CD14-positive monocyte (primary cell): Measurements from ENCODE around the gene PLPP7. TPM values are rescaled to one million over a fixed set of nuclear protein-coding genes. Genes with fewer than 3 reads are reported as not detected.

Experiments used
- DNase-seq, 3 donors: peaks; one replicate each; pipeline ENCODE4 v3.0.0-alpha.2; 2011 to 2022
- H2AFZ ChIP-seq: 2 replicates; pipeline ENCODE4 v1.6.0; 2012; ENCODE audit warnings: mild to moderate bottlenecking, low read depth, low read length, inconsistent platforms; ENCODE audit not compliant: insufficient read depth, poor library complexity, severe bottlenecking
- H3K27ac ChIP-seq, 2 donors: 1 replicate in 1 of 2; 2 replicates in 1 of 2; pipeline ENCODE4 v1.5.1; 2012 to 2013; ENCODE audit warnings: low read length in 2 of 2, control low read depth in 1 of 2, inconsistent platforms in 1 of 2, low read depth in 1 of 2, mild to moderate bottlenecking in 1 of 2
- H3K27me3 ChIP-seq, 2 donors: one replicate each; pipeline versions ENCODE4 v1.6.0 to v1.6.1; 2011 to 2013; ENCODE audit warnings: low read length in 2 of 2; ENCODE audit not compliant: control insufficient read depth in 2 of 2, insufficient read depth in 2 of 2
- H3K36me3 ChIP-seq, 2 donors: replicated peaks in 1 of 2; 1 replicate in 1 of 2; 2 replicates in 1 of 2; pipeline versions ENCODE4 v1.5.1 to v1.6.1; 2012 to 2013; ENCODE audit warnings: low read length in 2 of 2, control low read depth in 1 of 2, inconsistent platforms in 1 of 2, mild to moderate bottlenecking in 1 of 2; ENCODE audit not compliant: insufficient read depth in 2 of 2, control insufficient read depth in 1 of 2
- H3K4me1 ChIP-seq, 2 donors: 1 replicate in 1 of 2; 2 replicates in 1 of 2; pipeline versions ENCODE4 v1.5.1 to v1.6.1; 2012 to 2013; ENCODE audit warnings: low read length in 2 of 2, control low read depth in 1 of 2, inconsistent platforms in 1 of 2, mild to moderate bottlenecking in 1 of 2, moderate library complexity in 1 of 2; ENCODE audit not compliant: insufficient read depth in 2 of 2, control insufficient read depth in 1 of 2
- H3K4me2 ChIP-seq: replicated peaks from 2 replicates; pipeline ENCODE3; 2012; ENCODE audit warnings: low read length, moderate library complexity, mild to moderate bottlenecking; ENCODE audit not compliant: poor library complexity, severe bottlenecking; ENCODE audit errors: extremely low read depth
- H3K4me3 ChIP-seq, 3 experiments: fragments of 200-600 bp in 1 of 3; sonication (generic) in 1 of 3; replicated peaks in 1 of 3; 1 replicate in 2 of 3; 2 replicates in 1 of 3; pipeline ENCODE4 v1.5.1; 2011 to 2013; ENCODE audit warnings: low read length in 3 of 3, mild to moderate bottlenecking in 3 of 3, control low read depth in 2 of 3, low read depth in 2 of 3, inconsistent platforms in 1 of 3, moderate library complexity in 1 of 3
- H3K79me2 ChIP-seq: 2 replicates; pipeline ENCODE4 v1.6.0; 2012; ENCODE audit warnings: mild to moderate bottlenecking, control low read depth, inconsistent platforms, low read length, moderate library complexity; ENCODE audit not compliant: insufficient read depth
- H3K9ac ChIP-seq: 2 replicates; pipeline ENCODE4 v1.6.0; 2017; ENCODE audit warnings: low read length, mild to moderate bottlenecking; ENCODE audit not compliant: insufficient read depth, poor library complexity, severe bottlenecking
- H3K9me3 ChIP-seq, 2 donors: replicated peaks in 1 of 2; 1 replicate in 1 of 2; 2 replicates in 1 of 2; pipeline versions ENCODE4 v1.5.1 to v1.6.1; 2012 to 2013; ENCODE audit warnings: low read length in 2 of 2, control low read depth in 1 of 2; ENCODE audit not compliant: control insufficient read depth in 1 of 2, insufficient read depth in 1 of 2
- H4K20me1 ChIP-seq: 2 replicates; pipeline ENCODE4 v1.6.0; 2012; ENCODE audit warnings: mild to moderate bottlenecking, low read length, control low read depth, moderate library complexity; ENCODE audit not compliant: insufficient read depth
- H3K27ac Mint-ChIP-seq, 7 donors: one replicate each; pipeline ENCODE4 v1.8.0; 2020; ENCODE audit warnings: mild to moderate bottlenecking in 7 of 7, mixed read lengths in 7 of 7, moderate library complexity in 6 of 7, inconsistent platforms in 2 of 7
- H3K27me3 Mint-ChIP-seq, 3 donors: one replicate each; pipeline ENCODE4 v1.8.0; 2021 to 2022; ENCODE audit warnings: low read depth in 3 of 3, mild to moderate bottlenecking in 3 of 3, mixed read lengths in 3 of 3, moderate library complexity in 3 of 3, inconsistent platforms in 1 of 3
- H3K36me3 Mint-ChIP-seq, 2 donors: one replicate each; pipeline ENCODE4 v1.8.0; 2020; ENCODE audit warnings: mixed read lengths in 2 of 2, inconsistent platforms in 1 of 2, mild to moderate bottlenecking in 1 of 2
- H3K4me1 Mint-ChIP-seq: one replicate; pipeline ENCODE4 v1.8.0; 2020; ENCODE audit warnings: mild to moderate bottlenecking, mixed read lengths
- H3K4me3 Mint-ChIP-seq, 2 donors: one replicate each; pipeline ENCODE4 v1.8.0; 2020; ENCODE audit warnings: mild to moderate bottlenecking in 2 of 2, mixed read lengths in 2 of 2, moderate library complexity in 1 of 2
- H3K9me3 Mint-ChIP-seq, 7 donors: one replicate each; pipeline ENCODE4 v1.8.0; 2020 to 2022; ENCODE audit warnings: mixed read lengths in 7 of 7, mild to moderate bottlenecking in 6 of 7, moderate library complexity in 6 of 7, inconsistent platforms in 2 of 7
- CTCF ChIP-seq: fragments of 200-600 bp; IDR thresholded peaks from one replicate; pipeline ENCODE4 v1.8.0; 2022; ENCODE audit warnings: antibody characterized with exemption, mild to moderate bottlenecking
- WGBS: methylation state at CpG from one replicate; pipeline ENCODE4 v1.1.5; 2013; ENCODE audit warnings: missing lambda C conversion rate; ENCODE audit not compliant: insufficient coverage; 5-methylcytosine and 5-hydroxymethylcytosine counted together
- intact Hi-C, 2 donors: fragments of 100-400 bp; cut with micrococcal nuclease; formaldehyde crosslinking; loops; one replicate each; pipeline versions ENCODE4 v1.15.0 to v1.15.1; 2023
- polyA plus RNA-seq, 3 donors: library from polyadenylated mRNA; depleted of rRNA in 1 of 3; unstranded in 2 of 3; stranded (reverse) in 1 of 3; fragments of 300-500 nt in 2 of 3; fragments of >200 nt in 1 of 3; fragmentation: Illumina TruSeq in 2 of 3; gene quantifications; 1 replicate in 2 of 3; 2 replicates in 1 of 3; pipeline ENCODE4 v1.2.3, GENCODE V29; 2012 to 2021

The PLPP7 gene
- polyA plus RNA-seq, 3 donors, result 1.1 to 3.1 (median 1.5) TPM

GRCh38 chr9:131358556-131358955 lies 69.0 kb downstream of the PLPP7 start:
- Histone ChIP-seq H3K4me1 (peaks cover 36 to 50% of the 10 kb centered on the region in 2 donors), H3K9me3 (no peaks in the 10 kb centered on the region), H3K36me3 (no peaks in the 10 kb centered on the region), H2AFZ (no peak overlapping the region), H3K4me2 (no peak overlapping the region), H4K20me1 (no peaks in the 10 kb centered on the region), H3K9ac (no peak overlapping the region), H3K27me3 (no peaks in the 10 kb centered on the region), H3K79me2 (no peaks in the 10 kb centered on the region), H3K4me3 (no peak overlapping the region), H3K27ac (peak overlapping the region in 1 of 2 donors; percentile 61)
- Mint-ChIP-seq H3K36me3 (no peaks in the 10 kb centered on the region), H3K4me3 (no peak overlapping the region), H3K9me3 (no peaks in the 10 kb centered on the region), H3K4me1 (peaks cover 40% of the 10 kb centered on the region), H3K27me3 (peaks cover 0 to 1% (median 1%) of the 10 kb centered on the region in 3 donors), H3K27ac (peak overlapping the region in 3 of 7 donors; percentile 66 to 86 (median 85))
- no peak for DNase-seq
- WGBS, result 51% methylated on average over 4 of the region's 10 CpGs
- intact Hi-C loops, result no loop called here
- TF ChIP-seq CTCF, result no peak

Other genes with a start within 250 kb of the PLPP7 start
- gene AIF1L, start 193.2 kb upstream of the PLPP7 start, polyA plus RNA-seq, result not detected
- 100 to 1,000 TPM in 2 of 3 donors, 10 to 100 TPM in 1; 94.9 to 329 (median 214) TPM for gene NUP214, start 164.1 kb upstream of the PLPP7 start, polyA plus RNA-seq
- 10 to 100 TPM in 1 of 3 donors, 1 to 10 TPM in 2; 6.4 to 40.6 (median 7.2) TPM for gene FAM78A, start 13.2 kb upstream of the PLPP7 start, polyA plus RNA-seq
- gene PRRC2B, start 104.4 kb downstream of the PLPP7 start, polyA plus RNA-seq, result 10 to 100 TPM in 1 of 3 donors, 1 to 10 TPM in 2; 2.8 to 36.2 (median 8.6) TPM
- gene POMT1, start 213.2 kb downstream of the PLPP7 start, polyA plus RNA-seq, result 10 to 100 TPM in 1 of 3 donors, 1 to 10 TPM in 2; 5.9 to 22.3 (median 7.5) TPM
- gene UCK1, start 241.5 kb downstream of the PLPP7 start, polyA plus RNA-seq, result 10 to 100 TPM; 15.9 to 19.9 (median 16.3) TPM